ENCODE results near the gene PROCA1. TPM values are rescaled to one million over a fixed set of nuclear protein-coding genes. Genes with fewer than 3 reads are reported as not detected.
A peak's percentile ranks its signal among the peaks of the same experiment; 100 is the strongest.

Gene PROCA1
- total and polyA plus RNA-seq, 2 of the 13 experiments (the other 11 are each of a cell fraction or from before 2014, with no cell fraction given) = 0.73 to 1.5 TPM

GRCh38 chr17:28728364-28729200 is 16.9 kb upstream of the PROCA1 start, which contains the start of gene NEK8 (continued):
- TF ChIP-seq ZNF225 (CRISPR knock-in tag; IDR thresholded peaks at IDR 0.05) (no peak), ZNF7 (CRISPR knock-in tag; IDR thresholded peaks at IDR 0.05) (no peak), SIX4 (CRISPR knock-in tag; IDR thresholded peaks at IDR 0.05) (no peak), SOX6 (IDR thresholded peaks at IDR 0.05) (no peak), SOX6 (CRISPR knock-in tag; IDR thresholded peaks at IDR 0.05) (peak; percentile 33), GZF1 (CRISPR knock-in tag; IDR thresholded peaks at IDR 0.05) (no peak), ZFP36L2 (CRISPR knock-in tag; IDR thresholded peaks at IDR 0.05) (no peak), WIZ (CRISPR knock-in tag; IDR thresholded peaks at IDR 0.05) (no peak), ARID3A (IDR thresholded peaks at IDR 0.05; ENCODE audit: low read depth, low read length) (peak; percentile 27; the same call in 1 of the 2 replicates), MTA3 (CRISPR knock-in tag; IDR thresholded peaks at IDR 0.05) (no peak), ATF2 (CRISPR knock-in tag; IDR thresholded peaks at IDR 0.05) (no peak; the same call in 1 of the 2 replicates), CBX1 (IDR thresholded peaks at IDR 0.05; ENCODE audit: low read depth) (peak; percentile 26), ZKSCAN8 (CRISPR knock-in tag; IDR thresholded peaks at IDR 0.05; ENCODE audit: borderline replicate concordance) (no peak), SP4 (CRISPR knock-in tag; IDR thresholded peaks at IDR 0.05) (peak; percentile 88)
- TF ChIP-seq, protein P1, sequence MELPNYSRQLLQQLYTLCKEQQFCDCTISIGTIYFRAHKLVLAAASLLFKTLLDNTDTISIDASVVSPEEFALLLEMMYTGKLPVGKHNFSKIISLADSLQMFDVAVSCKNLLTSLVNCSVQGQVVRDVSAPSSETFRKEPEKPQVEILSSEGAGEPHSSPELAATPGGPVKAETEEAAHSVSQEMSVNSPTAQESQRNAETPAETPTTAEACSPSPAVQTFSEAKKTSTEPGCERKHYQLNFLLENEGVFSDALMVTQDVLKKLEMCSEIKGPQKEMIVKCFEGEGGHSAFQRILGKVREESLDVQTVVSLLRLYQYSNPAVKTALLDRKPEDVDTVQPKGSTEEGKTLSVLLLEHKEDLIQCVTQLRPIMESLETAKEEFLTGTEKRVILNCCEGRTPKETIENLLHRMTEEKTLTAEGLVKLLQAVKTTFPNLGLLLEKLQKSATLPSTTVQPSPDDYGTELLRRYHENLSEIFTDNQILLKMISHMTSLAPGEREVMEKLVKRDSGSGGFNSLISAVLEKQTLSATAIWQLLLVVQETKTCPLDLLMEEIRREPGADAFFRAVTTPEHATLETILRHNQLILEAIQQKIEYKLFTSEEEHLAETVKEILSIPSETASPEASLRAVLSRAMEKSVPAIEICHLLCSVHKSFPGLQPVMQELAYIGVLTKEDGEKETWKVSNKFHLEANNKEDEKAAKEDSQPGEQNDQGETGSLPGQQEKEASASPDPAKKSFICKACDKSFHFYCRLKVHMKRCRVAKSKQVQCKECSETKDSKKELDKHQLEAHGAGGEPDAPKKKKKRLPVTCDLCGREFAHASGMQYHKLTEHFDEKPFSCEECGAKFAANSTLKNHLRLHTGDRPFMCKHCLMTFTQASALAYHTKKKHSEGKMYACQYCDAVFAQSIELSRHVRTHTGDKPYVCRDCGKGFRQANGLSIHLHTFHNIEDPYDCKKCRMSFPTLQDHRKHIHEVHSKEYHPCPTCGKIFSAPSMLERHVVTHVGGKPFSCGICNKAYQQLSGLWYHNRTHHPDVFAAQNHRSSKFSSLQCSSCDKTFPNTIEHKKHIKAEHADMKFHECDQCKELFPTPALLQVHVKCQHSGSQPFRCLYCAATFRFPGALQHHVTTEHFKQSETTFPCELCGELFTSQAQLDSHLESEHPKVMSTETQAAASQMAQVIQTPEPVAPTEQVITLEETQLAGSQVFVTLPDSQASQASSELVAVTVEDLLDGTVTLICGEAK (IDR thresholded peaks at IDR 0.05) = no peak
- TF ChIP-seq, protein P1 (CRISPR knock-in tag; IDR thresholded peaks at IDR 0.05) = no peak
- TF ChIP-seq, protein P2, sequence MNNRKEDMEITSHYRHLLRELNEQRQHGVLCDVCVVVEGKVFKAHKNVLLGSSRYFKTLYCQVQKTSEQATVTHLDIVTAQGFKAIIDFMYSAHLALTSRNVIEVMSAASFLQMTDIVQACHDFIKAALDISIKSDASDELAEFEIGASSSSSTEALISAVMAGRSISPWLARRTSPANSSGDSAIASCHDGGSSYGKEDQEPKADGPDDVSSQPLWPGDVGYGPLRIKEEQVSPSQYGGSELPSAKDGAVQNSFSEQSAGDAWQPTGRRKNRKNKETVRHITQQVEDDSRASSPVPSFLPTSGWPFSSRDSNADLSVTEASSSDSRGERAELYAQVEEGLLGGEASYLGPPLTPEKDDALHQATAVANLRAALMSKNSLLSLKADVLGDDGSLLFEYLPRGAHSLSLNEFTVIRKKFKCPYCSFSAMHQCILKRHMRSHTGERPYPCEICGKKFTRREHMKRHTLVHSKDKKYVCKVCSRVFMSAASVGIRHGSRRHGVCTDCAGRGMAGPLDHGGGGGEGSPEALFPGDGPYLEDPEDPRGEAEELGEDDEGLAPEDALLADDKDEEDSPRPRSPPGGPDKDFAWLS (CRISPR knock-in tag; IDR thresholded peaks at IDR 0.05; ENCODE audit: borderline replicate concordance) = no peak

Data from HepG2 (cell line).